T-helper 9 cell (primary cell): ENCODE data around the gene ZFAND3.

Experiments used
- DNase-seq: peaks from one replicate; pipeline ENCODE4 v3.0.0-alpha.2; 2020

ZFAND3 gene

DNA sequence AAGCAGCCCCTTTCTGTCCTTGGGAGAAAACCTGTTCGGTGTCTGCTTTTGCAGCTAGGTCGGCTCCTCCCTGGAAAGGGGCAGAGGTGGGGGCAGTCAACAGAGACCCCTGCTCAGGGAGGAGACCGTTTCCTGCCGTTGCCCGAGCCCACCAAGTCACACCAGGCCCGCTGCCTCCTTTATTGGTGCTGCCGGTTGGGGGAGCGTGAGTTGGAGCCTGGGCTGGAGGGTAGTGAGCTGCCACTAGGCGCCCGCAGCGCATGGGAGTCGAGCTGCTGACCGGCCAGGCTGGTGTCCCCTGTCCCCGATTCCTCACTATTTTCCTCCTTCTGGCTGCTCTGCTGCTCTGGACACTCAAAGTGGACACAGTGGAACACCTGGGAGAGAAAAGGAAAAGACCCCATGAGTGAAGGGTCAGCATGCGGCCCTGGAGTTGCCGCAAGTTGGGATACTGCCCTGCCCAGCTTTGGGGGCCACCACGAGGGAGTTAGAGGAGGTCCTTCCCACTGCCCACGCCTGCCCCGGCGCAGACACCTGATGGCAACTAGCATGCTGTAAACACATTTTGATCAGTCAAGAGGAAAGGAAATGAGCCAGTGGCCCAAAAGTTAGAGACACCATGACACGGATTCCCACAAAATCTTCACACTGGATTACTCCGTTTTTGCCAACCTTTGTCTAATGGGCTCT lies 355.4 kb downstream of the ZFAND3 start:
- no peak for DNase-seq

DNA sequence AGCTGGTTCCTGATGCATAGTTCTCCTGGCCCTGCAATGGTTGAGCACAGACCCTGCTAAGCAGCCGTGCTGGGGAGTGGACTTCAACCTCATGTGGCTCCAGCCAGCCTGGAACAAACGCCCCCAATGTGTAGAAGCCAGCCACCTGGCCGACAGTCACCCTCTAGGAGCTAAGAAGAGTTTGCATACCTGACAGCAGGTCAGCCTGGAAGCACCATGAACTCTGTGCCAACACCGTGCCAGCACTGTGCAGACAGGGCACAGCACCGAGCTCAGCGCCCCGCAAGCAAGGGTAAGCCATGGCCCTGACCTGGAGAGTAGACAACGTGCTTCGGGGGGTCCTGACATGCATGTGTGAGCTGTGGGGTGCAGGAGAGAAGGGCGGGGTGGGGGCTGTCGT lies 356.3 kb downstream of the ZFAND3 start:
- no peak for DNase-seq

DNA sequence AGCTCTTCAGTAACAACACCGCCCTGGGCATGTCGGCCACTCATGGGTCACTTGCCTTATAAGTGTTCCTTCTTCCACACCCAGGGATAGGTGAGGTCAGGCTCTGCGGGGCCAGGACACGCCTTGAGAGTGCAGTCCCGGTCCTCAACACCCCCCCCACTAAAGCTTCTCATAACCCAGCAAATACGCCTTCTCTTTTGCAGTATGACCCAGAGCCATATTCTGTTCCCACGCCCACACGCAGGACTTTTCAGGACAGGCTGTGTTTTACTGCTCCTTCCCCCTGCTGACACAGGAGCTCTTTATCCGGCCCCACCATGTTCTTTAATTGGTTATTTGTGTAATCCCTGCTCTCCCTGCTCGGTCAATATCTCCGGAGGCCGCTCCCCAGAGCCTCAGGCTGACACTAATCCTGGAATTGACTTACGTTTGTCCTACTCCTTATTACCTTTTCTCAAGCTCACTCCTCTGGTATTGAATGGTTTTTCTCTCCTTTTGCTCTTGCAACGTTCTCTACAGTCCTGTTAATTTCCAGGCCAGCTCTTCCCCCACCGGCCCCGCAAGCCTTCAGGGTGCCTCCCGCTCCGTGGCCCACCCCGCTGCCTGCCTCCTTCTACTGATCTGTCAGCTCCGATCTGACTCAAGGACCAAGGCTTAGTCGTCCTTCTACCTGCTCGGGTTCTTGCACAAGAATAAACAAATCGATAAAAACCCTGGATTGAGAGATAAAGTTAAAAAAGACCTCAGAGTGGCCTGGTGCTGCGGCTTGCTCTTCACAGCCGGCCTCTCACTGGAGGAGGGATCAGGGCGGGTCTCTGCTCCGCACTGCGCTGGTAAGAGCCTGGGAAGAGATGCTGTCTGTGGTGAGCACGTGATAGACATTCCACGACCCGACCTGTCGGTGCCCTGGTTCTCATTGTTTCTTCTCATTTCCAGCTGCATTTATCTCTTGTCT lies 357.5 kb downstream of the ZFAND3 start:
- no peak for DNase-seq

GRCh38 chr6:38177882-38178583 lies 358.5 kb downstream of the ZFAND3 start:
- DNase-seq = no peak

DNA sequence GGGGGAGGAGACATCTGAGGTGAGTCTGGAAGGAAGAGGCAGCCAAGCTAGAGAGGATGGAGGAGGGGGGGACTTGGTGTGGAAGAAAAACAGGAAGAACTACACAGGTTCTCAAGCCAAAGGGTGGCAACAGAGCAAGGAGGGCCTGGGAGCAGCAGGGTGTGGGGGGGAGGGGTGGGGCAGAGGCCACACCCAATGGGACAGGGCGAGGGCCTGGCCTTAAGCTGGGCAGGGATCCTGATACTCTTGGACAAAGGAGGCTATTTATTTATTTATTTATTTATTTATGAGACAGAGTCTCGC lies 359.0 kb downstream of the ZFAND3 start:
- no peak for DNase-seq

- DNase-seq = no peak
Observed at GRCh38 chr6:38179300-38179699, 359.8 kb downstream of the ZFAND3 start.

DNA sequence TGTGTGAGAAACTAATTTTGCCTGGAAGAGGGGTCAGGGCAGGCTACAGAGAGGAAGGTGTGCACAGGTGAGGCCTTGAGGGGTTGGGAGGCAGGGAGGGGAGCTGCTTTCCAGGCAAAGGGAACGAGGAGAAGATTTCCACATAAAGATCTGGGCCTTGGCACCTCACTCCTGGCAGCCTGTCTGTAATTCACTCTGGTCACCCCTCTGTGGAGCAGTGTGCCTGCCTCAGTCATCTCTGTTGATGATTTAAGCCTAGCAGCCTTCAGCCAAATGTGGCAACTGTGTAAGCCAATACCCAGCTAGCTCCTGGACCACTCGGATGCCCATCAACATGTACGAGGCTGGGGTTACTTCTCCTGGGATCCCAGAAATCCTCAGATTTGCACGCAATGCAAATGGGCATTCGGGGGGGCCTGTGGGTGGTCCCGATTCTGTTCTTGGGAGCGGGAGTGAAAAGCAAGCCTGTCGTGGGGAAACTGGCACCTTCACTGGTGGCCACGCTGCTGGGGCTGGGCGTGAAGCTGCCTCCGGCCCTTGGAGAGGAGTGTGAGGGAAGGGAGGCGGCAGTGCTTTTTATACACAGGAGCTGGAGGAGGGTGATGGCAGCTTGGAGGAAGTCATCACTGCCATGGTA lies 360.4 kb downstream of the ZFAND3 start:
- DNase-seq = no peak

GRCh38 chr6:38180586-38180985 lies 361.1 kb downstream of the ZFAND3 start:
- DNase-seq = no peak

DNA sequence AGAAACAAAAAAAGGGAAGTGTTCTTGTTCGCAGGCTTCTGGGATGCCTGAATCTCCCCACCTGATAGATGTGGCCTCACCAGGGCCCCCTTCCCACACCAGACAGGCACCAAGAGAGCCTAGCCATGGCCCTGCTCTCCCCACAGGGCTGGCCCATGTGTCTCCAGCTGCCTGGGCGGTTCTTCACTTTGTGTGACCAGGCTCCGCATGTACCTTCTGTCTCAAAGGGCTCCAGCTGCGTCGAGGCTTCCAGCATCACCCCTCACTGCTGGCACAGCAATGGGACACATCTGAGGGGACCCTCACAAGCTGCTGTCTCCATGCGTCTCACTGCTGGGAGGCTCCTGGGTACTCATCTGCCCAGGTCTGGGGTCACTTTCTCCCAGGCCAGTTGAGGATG lies 362.9 kb downstream of the ZFAND3 start:
- DNase-seq = no peak

GRCh38 chr6:38183856-38184584 lies 364.5 kb downstream of the ZFAND3 start:
- no peak for DNase-seq

- no peak for DNase-seq
Observed at GRCh38 chr6:38184585-38185080, 365.1 kb downstream of the ZFAND3 start.

DNA sequence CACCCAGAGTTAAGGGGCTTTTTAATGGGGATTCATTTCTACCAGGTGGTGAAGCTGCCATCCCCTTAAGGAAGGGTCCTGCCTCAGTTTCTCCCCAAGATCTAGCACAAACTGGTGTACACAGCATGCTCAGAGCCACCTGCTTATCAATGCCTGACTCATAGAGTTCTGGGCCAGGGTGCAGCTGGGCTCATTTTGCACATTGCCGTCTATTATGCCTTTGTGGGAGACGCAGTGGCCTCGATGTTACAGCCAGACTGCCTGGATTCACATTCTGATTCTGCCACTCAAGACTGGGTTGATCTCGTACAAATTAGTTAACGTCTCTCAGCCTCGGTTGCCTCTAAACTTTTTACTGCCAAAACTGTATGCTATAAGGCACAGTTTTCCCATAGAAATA lies 365.7 kb downstream of the ZFAND3 start:
- no peak for DNase-seq

DNA sequence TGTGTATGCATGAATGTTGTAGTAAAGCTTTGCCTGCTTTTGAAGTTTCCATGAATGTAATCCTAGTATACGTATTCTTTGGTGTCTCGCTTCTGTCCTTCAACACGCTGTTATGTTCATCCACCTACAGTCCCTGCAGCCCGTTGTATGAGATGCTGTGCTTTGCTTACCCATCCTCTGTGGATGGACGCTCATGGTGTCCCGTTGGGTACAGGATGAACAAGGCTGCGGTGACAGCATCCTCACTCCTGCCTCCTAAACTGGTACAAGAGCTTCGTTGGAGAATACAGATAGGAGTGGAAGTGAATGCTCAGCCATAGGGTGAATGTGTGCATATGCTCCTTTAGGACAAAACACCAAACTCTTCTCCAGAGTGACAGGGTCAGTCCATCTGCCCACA lies 366.2 kb downstream of the ZFAND3 start:
- no peak for DNase-seq

- no peak for DNase-seq
Observed at GRCh38 chr6:38187325-38187724, 367.8 kb downstream of the ZFAND3 start.

- no peak for DNase-seq
Observed at GRCh38 chr6:38187811-38188590, 368.5 kb downstream of the ZFAND3 start.

DNA sequence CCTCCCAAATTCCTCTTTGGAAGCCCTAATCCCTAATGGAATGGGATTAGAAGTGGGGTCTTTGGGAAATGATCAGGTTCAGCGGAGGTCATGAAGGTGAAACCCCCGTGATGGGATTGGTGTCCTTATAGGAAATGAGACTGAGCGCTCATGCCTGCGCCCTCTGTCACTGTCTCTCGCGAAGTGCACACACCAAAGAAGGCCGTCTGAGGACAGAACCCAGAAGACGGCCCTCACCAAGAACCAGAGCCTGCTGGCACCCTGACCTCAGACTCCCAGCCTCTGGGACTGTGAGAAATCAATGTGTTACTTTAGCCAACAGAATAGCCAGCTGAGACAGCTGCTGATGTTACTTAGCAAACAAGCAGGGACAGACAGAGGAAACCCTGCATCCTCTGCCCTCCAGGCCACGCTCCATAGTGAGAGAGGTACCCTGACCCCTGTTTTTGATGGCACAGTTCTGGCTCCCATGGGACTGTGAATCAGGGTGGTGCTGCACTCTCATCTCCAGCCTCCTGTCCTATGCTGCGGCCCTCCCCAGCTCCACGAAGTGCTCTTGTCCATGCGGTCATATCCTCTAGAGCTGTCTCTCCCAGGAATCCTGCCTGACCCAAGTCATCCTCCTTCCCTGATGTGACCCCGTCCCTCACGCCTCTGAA lies 369.3 kb downstream of the ZFAND3 start:
- DNase-seq = no peak

DNA sequence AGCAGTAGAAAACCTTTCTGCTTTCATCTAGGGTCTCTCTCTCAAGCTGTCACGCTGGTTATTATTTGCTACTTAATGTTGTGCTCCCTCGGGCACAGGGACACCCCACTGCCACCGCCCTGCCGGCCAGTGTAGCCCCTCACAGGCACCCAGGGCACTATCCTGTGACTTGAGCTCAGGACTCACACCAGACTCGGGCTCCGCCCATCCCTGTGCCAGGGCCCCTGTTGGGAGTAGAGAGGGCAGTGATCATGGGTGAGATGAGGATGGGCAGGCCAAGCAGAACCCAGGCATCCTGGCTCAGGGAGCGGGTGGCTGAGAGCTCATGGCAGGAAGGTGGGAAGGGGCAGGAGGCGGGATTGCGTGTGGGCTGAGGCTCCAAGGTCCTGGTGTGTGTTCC lies 371.9 kb downstream of the ZFAND3 start:
- DNase-seq = no peak

- no peak for DNase-seq
Observed at GRCh38 chr6:38192011-38192410, 372.5 kb downstream of the ZFAND3 start.

- DNase-seq = no peak
Observed at GRCh38 chr6:38192487-38192886, 373.0 kb downstream of the ZFAND3 start.

- no peak for DNase-seq
Observed at GRCh38 chr6:38193051-38193450, 373.5 kb downstream of the ZFAND3 start.
